ENCODE results near the gene PXMP2. TPM values are rescaled to one million over a fixed set of nuclear protein-coding genes. Genes with fewer than 3 reads are reported as not detected.

Gene PXMP2
- polyA plus RNA-seq, 2 of the 4 experiments (the other 2 are of a cell fraction): 18.7 to 21.3 TPM

DNA sequence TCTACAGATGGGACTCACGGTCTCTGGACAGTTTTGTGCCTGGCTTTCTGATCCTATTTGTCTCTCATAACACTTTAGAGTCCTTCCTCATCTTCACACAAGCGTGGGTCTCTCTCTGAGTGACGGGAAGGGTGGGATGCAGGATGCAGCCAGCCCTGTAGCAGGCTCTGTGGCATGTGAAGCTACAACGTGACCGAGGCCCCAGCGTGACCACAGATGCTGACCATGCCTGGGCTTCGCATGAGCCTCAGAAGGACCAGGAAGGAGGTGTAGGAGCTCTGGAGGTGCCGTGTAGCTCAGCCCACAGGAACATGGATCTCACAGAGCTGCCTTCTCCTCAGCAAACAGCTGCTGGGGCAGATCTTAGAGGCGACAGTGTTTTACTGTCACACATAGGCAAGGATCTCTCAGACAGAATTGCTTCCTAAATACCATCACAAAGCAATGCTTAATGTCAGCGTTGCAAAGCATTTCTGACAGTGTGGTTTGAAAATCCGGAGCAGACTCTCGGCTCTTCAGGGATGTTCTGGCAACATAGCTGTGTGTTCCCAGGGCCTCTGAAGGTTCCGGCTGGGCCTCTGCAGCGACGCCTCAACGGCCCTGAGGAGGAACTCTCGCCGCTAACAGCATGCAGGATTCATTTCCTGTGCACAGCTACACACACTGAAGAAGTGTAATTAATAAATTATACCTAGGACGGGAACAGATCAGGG lies 52.4 kb downstream of the PXMP2 start:
- no peak for FAIRE-seq
- 93% methylated on average over 19 of the region's 19 CpGs for WGBS (ENCODE audit: missing lambda C conversion rate)

DNA sequence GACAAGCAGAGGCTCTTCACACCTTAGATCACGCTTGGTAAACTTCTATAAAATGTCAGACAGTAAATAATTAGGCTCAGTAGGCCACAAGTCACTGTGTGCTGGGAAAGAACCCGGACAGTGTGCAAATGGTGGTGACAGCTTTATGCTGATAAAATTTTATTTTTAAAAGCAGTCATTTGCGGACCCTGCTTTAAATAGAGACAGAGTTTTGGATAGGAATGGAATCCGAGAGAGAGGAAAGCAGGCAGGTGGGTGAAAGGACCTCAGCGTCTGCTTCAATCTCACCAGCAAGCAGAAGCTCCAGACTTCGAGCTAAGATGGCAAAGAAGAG lies 52.9 kb downstream of the PXMP2 start:
- no peak for ATAC-seq
- TF ChIP-seq CEBPB (IDR thresholded peaks at IDR 0.05) (no peak), JUNB (IDR thresholded peaks at IDR 0.05) (no peak), NPAS2 (CRISPR knock-in tag; IDR thresholded peaks at IDR 0.05; ENCODE audit: borderline replicate concordance) (no peak), GATA3 (IDR thresholded peaks at IDR 0.05; ENCODE audit: borderline replicate concordance) (no peak), MAFK (IDR thresholded peaks at IDR 0.05; ENCODE audit: partially characterized antibody) (no peak), NFE2L2 (conservative IDR thresholded peaks at IDR 0.05; ENCODE audit: low read length) (no peak), CHD2 (IDR thresholded peaks at IDR 0.05; ENCODE audit: low read length, partially characterized antibody) (no peak), TP53 (CRISPR knock-in tag; IDR thresholded peaks at IDR 0.05) (no peak), EHF (CRISPR knock-in tag; IDR thresholded peaks at IDR 0.05) (no peak), EHMT2 (IDR thresholded peaks at IDR 0.05; ENCODE audit: low read depth) (no peak), NR3C1 (IDR thresholded peaks at IDR 0.05) (no peak), ZFP36 (IDR thresholded peaks at IDR 0.05; ENCODE audit: borderline replicate concordance, partially characterized antibody) (no peak), CHD4 (IDR thresholded peaks at IDR 0.05; ENCODE audit: borderline replicate concordance) (no peak), BHLHE40 (IDR thresholded peaks at IDR 0.05; ENCODE audit: low read depth, low read length) (no peak)
- TF ChIP-seq, protein P1, sequence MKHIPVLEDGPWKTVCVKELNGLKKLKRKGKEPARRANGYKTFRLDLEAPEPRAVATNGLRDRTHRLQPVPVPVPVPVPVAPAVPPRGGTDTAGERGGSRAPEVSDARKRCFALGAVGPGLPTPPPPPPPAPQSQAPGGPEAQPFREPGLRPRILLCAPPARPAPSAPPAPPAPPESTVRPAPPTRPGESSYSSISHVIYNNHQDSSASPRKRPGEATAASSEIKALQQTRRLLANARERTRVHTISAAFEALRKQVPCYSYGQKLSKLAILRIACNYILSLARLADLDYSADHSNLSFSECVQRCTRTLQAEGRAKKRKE (CRISPR knock-in tag; IDR thresholded peaks at IDR 0.05; ENCODE audit: low read depth): no peak
- Histone ChIP-seq H3K4me2 (no peak overlapping the region), H3K9me3 (no peaks in the 10 kb centered on the region), H3K27ac (no peak overlapping the region), H3K4me1 (no peaks in the 10 kb centered on the region), H3K4me3 (no peak overlapping the region)
- ChIA-PET POLR2A (interaction anchor here (1.3 kb wide), 1 partner anchor 20 kb away, joined by 3 read pairs; no protein-coding TSS in a partner anchor), CTCF (interaction anchor here (1.4 to 2.7 kb wide), 2 partner anchors 11 to 16 kb away, joined by 3 to 5 read pairs; no protein-coding TSS in a partner anchor)
- FAIRE-seq: no peak
- DNase-seq (ENCODE audit: low read depth in 1 of 2, low spot score in 1 of 2): no peak
- WGBS (ENCODE audit: missing lambda C conversion rate): 92% methylated on average over 6 of the region's 6 CpGs

More for the DNA sequence above, 52.4 kb downstream of the PXMP2 start:
- ATAC-seq: no peak
- no peaks in the 10 kb centered on the region for H3K9me3 ChIP-seq
- no peak overlapping the region for H3K27ac ChIP-seq
- ChIA-PET CTCF (interaction anchor here (2.7 kb wide), 1 partner anchor 11 kb away, joined by 5 read pairs; no protein-coding TSS in a partner anchor), POLR2A (interaction anchor here (1.3 kb wide), 1 partner anchor 21 kb away, joined by 3 read pairs; no protein-coding TSS in a partner anchor)
- no peak for DNase-seq (ENCODE audit: low read depth in 1 of 2, low spot score in 1 of 2)
- H3K4me2 ChIP-seq: no peak overlapping the region
- no peak overlapping the region for H3K4me3 ChIP-seq
- TF ChIP-seq HOXB5 (CRISPR knock-in tag; IDR thresholded peaks at IDR 0.05) (no peak), TP53 (CRISPR knock-in tag; IDR thresholded peaks at IDR 0.05) (no peak), CEBPB (IDR thresholded peaks at IDR 0.05) (no peak), RARB (CRISPR knock-in tag; IDR thresholded peaks at IDR 0.05) (no peak), SREBF2 (IDR thresholded peaks at IDR 0.05) (no peak), SMC3 (IDR thresholded peaks at IDR 0.05) (no peak), FOSB (CRISPR knock-in tag; IDR thresholded peaks at IDR 0.05) (no peak), ZNF302 (CRISPR knock-in tag; IDR thresholded peaks at IDR 0.05) (no peak), MYC (IDR thresholded peaks at IDR 0.05; ENCODE audit: borderline replicate concordance, low read length) (no peak), MAFK (IDR thresholded peaks at IDR 0.05; ENCODE audit: partially characterized antibody) (no peak)
- H3K4me1 ChIP-seq: no peaks in the 10 kb centered on the region

DNA sequence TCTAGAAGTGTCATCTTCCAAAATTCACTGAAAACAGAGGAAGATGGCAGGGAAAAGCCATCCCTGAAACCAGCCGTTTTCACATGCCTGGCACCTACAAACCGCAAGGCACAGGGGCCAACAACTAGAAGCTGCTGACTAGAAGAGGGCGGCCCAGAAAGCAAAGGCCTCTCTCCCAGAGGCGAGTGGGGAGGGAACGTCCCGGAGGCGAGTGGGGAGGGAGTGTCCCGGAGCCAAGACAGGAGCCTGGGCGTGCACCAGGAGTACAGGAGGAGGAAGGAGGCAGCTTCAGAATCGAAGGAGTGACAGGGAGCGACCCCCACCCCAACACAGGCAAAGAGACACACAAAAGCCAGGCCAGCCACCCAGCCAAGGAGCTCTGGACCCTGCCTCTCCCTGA lies 53.3 kb downstream of the PXMP2 start:
- no peak overlapping the region for H3K4me2 ChIP-seq
- no peaks in the 10 kb centered on the region for H3K9me3 ChIP-seq
- FAIRE-seq: no peak
- no peak for ATAC-seq
- H3K4me3 ChIP-seq: no peak overlapping the region
- ChIA-PET POLR2A (interaction anchor here (1.3 kb wide), 1 partner anchor 20 kb away, joined by 3 read pairs; no protein-coding TSS in a partner anchor), CTCF (interaction anchor here (1.4 to 2.7 kb wide), 2 partner anchors 10 to 17 kb away, joined by 3 to 5 read pairs; no protein-coding TSS in a partner anchor)
- no peaks in the 10 kb centered on the region for H3K4me1 ChIP-seq
- DNase-seq (ENCODE audit: low read depth in 1 of 2, low spot score in 1 of 2): no peak
- TF ChIP-seq, protein P2, sequence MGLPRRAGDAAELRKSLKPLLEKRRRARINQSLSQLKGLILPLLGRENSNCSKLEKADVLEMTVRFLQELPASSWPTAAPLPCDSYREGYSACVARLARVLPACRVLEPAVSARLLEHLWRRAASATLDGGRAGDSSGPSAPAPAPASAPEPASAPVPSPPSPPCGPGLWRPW (IDR thresholded peaks at IDR 0.05): no peak
- TF ChIP-seq, protein P3, sequence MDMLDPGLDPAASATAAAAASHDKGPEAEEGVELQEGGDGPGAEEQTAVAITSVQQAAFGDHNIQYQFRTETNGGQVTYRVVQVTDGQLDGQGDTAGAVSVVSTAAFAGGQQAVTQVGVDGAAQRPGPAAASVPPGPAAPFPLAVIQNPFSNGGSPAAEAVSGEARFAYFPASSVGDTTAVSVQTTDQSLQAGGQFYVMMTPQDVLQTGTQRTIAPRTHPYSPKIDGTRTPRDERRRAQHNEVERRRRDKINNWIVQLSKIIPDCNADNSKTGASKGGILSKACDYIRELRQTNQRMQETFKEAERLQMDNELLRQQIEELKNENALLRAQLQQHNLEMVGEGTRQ (IDR thresholded peaks at IDR 0.05): no peak
- TF ChIP-seq CHD4 (IDR thresholded peaks at IDR 0.05; ENCODE audit: borderline replicate concordance): no peak
- no peak for TF ChIP-seq HDAC2 (IDR thresholded peaks at IDR 0.05)
- no peak for TF ChIP-seq HOXB5 (CRISPR knock-in tag; IDR thresholded peaks at IDR 0.05)
- no peak for TF ChIP-seq NR3C1 (IDR thresholded peaks at IDR 0.05)
- no peak for TF ChIP-seq SMC3 (IDR thresholded peaks at IDR 0.05)
- 89% methylated on average over 11 of the region's 11 CpGs for WGBS (ENCODE audit: missing lambda C conversion rate)
- H3K27ac ChIP-seq: no peak overlapping the region
